HepG2 (cell line): ENCODE data around the gene TBC1D1. TPM values are rescaled to one million over a fixed set of nuclear protein-coding genes. Genes with fewer than 3 reads are reported as not detected.

Experiments
- AGO2 ChIP-seq: fragments of 200-400 bp; formaldehyde crosslinking; optimal IDR thresholded peaks from 2 replicates; pipeline ENCODE3; 2017; ENCODE audit warnings: mild to moderate bottlenecking, low read depth, low read length, moderate library complexity
- CTCF ChIP-seq: sonication (generic); formaldehyde crosslinking; IDR thresholded peaks from 2 replicates; pipeline ENCODE4 v1.5.0; 2020; ENCODE audit warnings: mild to moderate bottlenecking, missing genetic modification reagents, moderate library complexity
- E2F5 ChIP-seq: sonication (generic); formaldehyde crosslinking; conservative IDR thresholded peaks from 2 replicates; pipeline ENCODE4 v1.4.0; 2020; ENCODE audit warnings: missing genetic modification reagents
- ELF1 ChIP-seq: sonication (generic); formaldehyde crosslinking; IDR thresholded peaks from 2 replicates; pipeline ENCODE4 v1.4.0; 2020; ENCODE audit warnings: missing genetic modification reagents
- HOXA3 ChIP-seq: sonication (generic); formaldehyde crosslinking; IDR thresholded peaks from 2 replicates; pipeline ENCODE4 v1.5.0; 2020; ENCODE audit warnings: missing genetic modification reagents
- KAT8 ChIP-seq: IDR thresholded peaks from 2 replicates; pipeline ENCODE4 v1.6.1; 2016; ENCODE audit warnings: missing genetic modification reagents, missing compliant biosample characterization
- KDM2A ChIP-seq: sonication (generic); formaldehyde crosslinking; IDR thresholded peaks from 2 replicates; pipeline ENCODE4 v1.4.0; 2020; ENCODE audit warnings: low read depth, missing genetic modification reagents, borderline replicate concordance
- KIAA2018 ChIP-seq: sonication (generic); formaldehyde crosslinking; IDR thresholded peaks from 2 replicates; pipeline ENCODE4 v1.5.0; 2020; ENCODE audit warnings: mild to moderate bottlenecking, missing genetic modification reagents, borderline replicate concordance
- KLF12 ChIP-seq: sonication (generic); formaldehyde crosslinking; IDR thresholded peaks from 2 replicates; pipeline ENCODE4 v1.4.0; 2020; ENCODE audit warnings: missing genetic modification reagents, borderline replicate concordance
- MLXIP ChIP-seq: sonication (generic); formaldehyde crosslinking; IDR thresholded peaks from 2 replicates; pipeline ENCODE4 v1.9.0; 2021; ENCODE audit warnings: missing genetic modification reagents, borderline replicate concordance
- PCBP1 ChIP-seq: fragments of 200-400 bp; formaldehyde crosslinking; IDR thresholded peaks from 2 replicates; pipeline ENCODE4 v1.6.1; 2017; ENCODE audit warnings: mild to moderate bottlenecking, low read depth, low read length, borderline replicate concordance
- PHF8 ChIP-seq: sonication (generic); formaldehyde crosslinking; IDR thresholded peaks from 2 replicates; pipeline ENCODE4 v1.5.0; 2020; ENCODE audit warnings: missing genetic modification reagents
- THAP11 ChIP-seq: IDR thresholded peaks from 2 replicates; pipeline ENCODE4 v1.6.1; 2016; ENCODE audit warnings: missing biosample characterization, missing genetic modification reagents
- ZNF317 ChIP-seq: sonication (generic); formaldehyde crosslinking; IDR thresholded peaks from 2 replicates; pipeline ENCODE4 v1.5.0; 2020; ENCODE audit warnings: mild to moderate bottlenecking, missing genetic modification reagents
- ZNF816 ChIP-seq: sonication (generic); formaldehyde crosslinking; IDR thresholded peaks from 2 replicates; pipeline ENCODE4 v1.8.0; 2022; ENCODE audit warnings: missing genetic modification reagents, mild to moderate bottlenecking, borderline replicate concordance
- polyA plus RNA-seq, 8 experiments: library from polyadenylated mRNA; depleted of rRNA in 3 of 8; stranded (reverse) in 7 of 8; unstranded in 1 of 8; fragments of >200 nt; fragmentation: Illumina TruSeq in 4 of 8; extraction: Trizol in 4 of 8; gene quantifications; 2 replicates each; pipeline versions ENCODE4 v1.2.1 to v1.2.3, GENCODE V29; 2011 to 2016; ENCODE audit warnings: low read depth in 4 of 8, missing spikeins in 1 of 8, mixed read lengths in 1 of 8; ENCODE audit not compliant: insufficient read depth in 1 of 8
- total RNA-seq, 5 experiments: library from RNA; depleted of rRNA; stranded (reverse); fragments of >200 nt; fragmentation: Illumina TruSeq; extraction: Trizol; gene quantifications; 2 replicates each; pipeline ENCODE4 v1.2.3, GENCODE V29; 2016; ENCODE audit warnings: low read depth in 1 of 5

TBC1D1 gene
- total and polyA plus RNA-seq, 2 of the 13 experiments (the other 11 are each of a cell fraction or from before 2014, with no cell fraction given) = 37.3 to 62.8 TPM

- TF ChIP-seq ZNF816 (peak; percentile 91), CTCF (CRISPR knock-in tag) (peak; percentile 49), ELF1 (CRISPR knock-in tag) (0 out of 2 replicates have a peak, but pooled peaks have one; percentile 19), KAT8 (CRISPR knock-in tag) (0 out of 2 replicates have a peak, but pooled peaks have one; percentile 6), PCBP1 (peak; percentile 91), KIAA2018 (CRISPR knock-in tag) (no peak), E2F5 (CRISPR knock-in tag) (peak; percentile 68; the same call in 1 of the 2 replicates), AGO2 (no peak), MLXIP (no peak), ZNF317 (peak; percentile 38; the same call in 1 of the 2 replicates), KDM2A (CRISPR knock-in tag) (peak; percentile 30; the same call in 1 of the 2 replicates), THAP11 (CRISPR knock-in tag) (no peak), KLF12 (0 out of 2 replicates have a peak, but pooled peaks have one; percentile 36), HOXA3 (0 out of 2 replicates have a peak, but pooled peaks have one; percentile 8), PHF8 (0 out of 2 replicates have a peak, but pooled peaks have one; percentile 22)
Measured at GRCh38 chr4:37976991-37977470, 86.1 kb downstream of the TBC1D1 start (continued).
